ENCODE data around the gene SLC25A13.

SLC25A13 gene

DNA sequence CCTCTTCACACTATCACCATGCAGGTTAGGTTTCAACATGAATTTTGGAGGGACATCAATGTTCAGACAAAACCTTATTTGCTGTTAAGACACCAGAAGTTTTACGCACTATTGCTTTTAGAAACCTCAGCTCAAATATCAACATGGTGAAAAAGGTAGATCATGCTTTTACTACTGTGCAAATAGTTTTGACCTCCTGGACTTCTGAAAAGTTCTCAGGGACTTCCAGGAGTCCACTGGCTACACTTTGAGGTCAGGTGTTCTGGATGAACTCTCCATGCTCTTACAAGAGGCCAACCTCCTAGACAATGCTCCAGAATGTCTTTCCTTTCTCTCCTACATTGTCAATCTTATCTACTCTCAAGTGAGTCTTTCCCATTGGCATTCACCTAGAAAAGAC, 55.9 kb downstream of the SLC25A13 start:
- DNase-seq (ENCODE audit: low read depth, low spot score), result no peak
- H3K4me3 ChIP-seq (ENCODE audit: low read length), result no peak overlapping the region

DNA sequence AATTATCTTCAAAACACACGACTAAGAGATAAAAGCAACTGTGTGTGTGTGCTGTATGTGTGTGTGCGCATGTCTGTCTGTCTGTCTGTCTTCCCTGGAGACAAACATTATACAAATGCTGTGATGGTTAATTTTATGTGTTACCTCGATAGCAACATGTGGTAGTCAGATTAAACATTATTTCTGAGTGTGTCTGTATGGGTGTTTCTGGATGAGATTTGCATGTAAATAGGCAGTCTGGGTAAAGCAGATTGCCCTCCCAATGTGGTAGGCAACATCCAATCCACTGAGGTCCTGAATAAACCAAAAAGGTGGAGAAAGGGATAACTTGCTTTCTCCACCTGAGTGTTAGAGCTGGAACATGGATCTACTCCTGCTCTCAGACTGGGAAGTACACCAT, 67.9 kb downstream of the SLC25A13 start:
- DNase-seq (ENCODE audit: low read depth, low spot score), result no peak
- no peak overlapping the region for H3K4me3 ChIP-seq (ENCODE audit: low read length)

DNA sequence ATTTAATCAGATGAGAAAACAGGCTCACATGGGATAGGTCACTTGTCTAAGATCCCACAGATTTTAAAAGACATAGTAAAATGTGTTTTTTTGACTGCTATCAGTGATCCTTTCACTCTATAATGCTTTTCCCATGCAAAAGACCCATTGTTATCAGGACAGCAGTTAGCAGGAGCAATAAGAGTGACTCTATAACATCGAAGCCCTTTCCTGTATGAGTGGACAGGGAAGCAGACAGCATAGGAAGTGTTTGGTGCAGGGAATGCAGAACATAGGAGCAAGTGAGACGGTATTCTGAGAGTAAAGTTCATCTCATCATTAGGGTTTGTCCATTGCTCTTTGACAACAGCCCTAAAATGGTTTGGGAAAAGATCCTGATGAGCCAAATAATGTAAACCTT, 68.5 kb downstream of the SLC25A13 start:
- no peak for DNase-seq (ENCODE audit: low read depth, low spot score)
- no peak overlapping the region for H3K4me3 ChIP-seq (ENCODE audit: low read length)

DNA sequence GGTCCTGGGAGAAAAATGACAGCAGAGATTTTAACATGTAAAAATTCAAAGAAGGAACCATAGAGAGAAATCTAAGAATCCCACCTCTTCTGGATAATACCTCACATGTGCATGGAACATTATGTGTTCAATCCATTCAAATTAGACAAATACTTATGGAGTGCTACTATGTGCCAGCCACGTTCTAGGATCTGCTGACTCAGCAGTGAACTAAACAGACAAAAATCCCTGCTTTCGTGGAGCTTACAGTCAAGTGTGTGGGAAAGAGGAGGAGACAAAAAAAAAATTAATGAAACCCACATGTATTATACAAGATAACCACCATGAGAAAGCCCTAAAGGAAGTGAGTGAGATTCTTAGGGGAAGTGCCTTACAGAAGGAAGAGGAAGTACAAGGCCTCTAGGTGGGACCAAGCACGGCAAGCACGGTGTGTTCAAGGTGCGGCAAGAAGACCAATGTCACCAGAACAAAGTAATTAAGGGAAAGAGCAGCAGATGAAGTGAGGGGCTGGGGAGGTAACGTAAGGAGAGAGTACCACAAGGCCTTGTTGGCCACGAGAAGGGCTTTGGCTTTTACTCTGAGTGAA, 71.0 kb downstream of the SLC25A13 start:
- no peak for DNase-seq (ENCODE audit: low read depth, low spot score)

DNA sequence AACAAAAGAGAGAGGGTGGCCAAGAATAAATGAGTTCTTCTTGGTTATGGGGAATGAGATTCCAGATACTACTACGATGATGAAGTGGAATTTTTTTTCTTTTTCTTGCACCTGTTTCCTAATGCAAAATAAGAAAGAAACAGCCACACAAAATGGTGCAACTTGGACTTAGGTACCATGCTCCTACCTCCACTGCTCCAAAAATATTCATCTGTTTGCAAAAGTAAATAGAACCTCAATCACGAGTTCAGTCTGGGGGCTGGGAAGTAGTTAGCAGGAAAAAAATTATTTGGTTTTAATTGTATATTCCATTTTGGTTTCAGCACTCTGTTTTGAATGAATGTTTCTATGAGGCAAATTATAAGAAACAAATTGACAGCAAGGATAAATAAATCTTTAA, 73.5 kb downstream of the SLC25A13 start:
- no peak for DNase-seq (ENCODE audit: low read depth, low spot score)
- H3K4me3 ChIP-seq (ENCODE audit: low read length), result no peak overlapping the region

More for the DNA sequence above, 71.0 kb downstream of the SLC25A13 start:
- H3K4me3 ChIP-seq (ENCODE audit: low read length), result no peak overlapping the region

DNA sequence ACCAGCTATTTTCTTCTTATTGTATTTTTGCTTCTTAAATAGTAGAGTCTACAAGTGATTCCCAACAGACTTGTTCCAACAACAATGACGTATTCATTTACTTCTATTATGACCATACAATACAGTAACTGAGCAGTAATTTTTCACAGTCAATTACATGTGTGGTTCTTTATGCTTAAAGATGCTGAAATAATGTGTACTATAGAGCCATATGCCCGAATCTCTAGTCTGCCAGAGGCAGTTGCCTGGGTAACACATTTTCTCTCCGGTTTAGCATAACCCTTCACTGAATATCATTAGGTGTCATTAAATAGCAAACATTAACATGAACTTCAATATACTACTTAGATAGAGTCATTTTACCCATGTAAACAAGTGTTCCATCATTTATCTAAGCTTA, 75.0 kb downstream of the SLC25A13 start:
- no peak overlapping the region for H3K4me3 ChIP-seq (ENCODE audit: low read length)
- no peak for DNase-seq (ENCODE audit: low read depth, low spot score)

DNA sequence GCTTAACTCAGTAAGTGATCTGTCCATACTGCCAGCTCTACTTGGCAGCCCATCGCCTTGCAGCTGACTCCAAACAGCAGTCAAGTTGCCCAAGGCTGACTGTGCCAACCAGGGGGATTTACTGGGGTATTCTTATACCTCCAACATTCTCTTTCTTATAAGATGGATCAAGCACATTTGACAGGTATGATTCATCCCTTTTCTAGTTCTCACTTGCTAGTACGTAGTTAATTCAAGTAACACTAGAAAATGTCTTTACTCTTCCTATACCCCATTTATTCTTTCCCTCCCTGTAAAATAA, 77.0 kb downstream of the SLC25A13 start:
- H3K4me3 ChIP-seq (ENCODE audit: low read length), result no peak overlapping the region

DNA sequence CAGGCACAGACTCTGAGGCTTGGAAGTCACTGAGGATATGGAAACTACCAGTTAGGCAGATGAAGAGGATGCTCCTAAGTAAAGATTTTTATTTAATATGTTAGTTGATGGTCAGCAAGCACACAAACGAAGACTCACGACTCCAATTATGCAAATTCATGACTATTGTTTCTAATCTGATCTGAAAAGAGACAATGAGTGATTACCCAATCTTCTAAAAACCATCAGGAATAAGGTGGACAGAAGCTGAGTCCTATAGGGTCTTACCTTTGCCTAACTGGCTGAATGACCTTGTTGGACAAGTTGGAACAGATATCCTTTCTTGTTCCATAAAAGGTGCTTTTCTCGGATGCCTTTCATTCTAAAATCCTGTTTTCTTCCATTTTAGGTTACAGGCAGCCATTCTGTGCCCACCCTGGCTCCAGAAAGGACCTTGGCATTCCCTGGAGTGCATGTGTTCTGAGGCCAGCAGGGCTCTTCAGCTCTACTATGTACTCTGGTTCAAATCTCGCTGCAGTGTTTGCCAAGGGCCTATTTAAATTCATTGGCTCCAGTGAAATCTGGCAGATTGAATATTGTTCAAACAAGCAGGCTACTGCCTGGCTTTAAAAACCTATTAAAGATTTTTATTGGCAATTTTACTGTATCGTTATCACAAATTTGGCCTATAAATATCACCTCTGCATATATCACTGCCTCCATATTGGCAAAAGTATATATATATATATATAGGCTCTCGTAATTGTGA, 77.5 kb downstream of the SLC25A13 start:
- H3K4me3 ChIP-seq (ENCODE audit: low read length), result no peak overlapping the region
- DNase-seq (ENCODE audit: low read depth, low spot score), result no peak

More for the DNA sequence above, 77.0 kb downstream of the SLC25A13 start:
- no peak for DNase-seq (ENCODE audit: low read depth, low spot score)

DNA sequence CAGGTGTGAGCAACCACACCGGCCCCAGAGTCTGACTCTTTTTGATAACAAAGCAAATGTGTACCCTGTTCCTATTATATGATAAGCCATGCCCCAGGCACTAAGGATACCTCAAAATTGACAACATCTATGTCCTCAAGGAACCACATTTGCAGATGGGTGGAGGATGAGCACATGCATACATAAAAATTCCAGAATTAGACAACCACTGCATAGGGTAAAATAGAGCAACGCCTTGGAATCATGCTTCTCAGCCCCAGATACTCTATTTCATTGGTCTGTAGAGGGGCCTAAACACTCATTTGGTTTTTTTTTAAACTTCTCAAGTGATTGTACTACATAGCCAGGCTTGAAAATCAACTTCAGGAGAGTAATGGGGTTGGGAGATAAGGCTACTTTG, 78.7 kb downstream of the SLC25A13 start:
- DNase-seq (ENCODE audit: low read depth, low spot score), result no peak
- H3K4me3 ChIP-seq (ENCODE audit: low read length), result no peak overlapping the region

DNA sequence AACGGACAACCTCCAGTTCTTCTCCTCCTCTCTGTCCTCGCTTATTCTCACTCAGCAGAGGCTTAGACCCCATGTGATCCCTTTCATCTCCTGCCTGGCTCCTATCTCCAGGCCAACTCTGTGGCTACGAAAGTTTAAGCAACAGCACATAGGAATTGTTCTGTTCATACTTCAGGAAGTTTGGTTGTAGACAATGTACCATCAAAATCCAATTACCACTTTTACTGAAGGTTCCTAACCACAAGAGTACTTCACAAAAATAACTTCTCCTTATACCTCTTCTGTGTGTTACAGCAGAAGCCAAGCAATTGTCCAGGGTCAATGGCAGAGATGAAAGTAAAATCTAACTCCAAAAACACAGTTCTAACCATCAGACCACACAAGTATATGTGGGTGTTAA, 80.0 kb downstream of the SLC25A13 start:
- no peak for DNase-seq (ENCODE audit: low read depth, low spot score)
- H3K4me3 ChIP-seq (ENCODE audit: low read length), result no peak overlapping the region

DNA sequence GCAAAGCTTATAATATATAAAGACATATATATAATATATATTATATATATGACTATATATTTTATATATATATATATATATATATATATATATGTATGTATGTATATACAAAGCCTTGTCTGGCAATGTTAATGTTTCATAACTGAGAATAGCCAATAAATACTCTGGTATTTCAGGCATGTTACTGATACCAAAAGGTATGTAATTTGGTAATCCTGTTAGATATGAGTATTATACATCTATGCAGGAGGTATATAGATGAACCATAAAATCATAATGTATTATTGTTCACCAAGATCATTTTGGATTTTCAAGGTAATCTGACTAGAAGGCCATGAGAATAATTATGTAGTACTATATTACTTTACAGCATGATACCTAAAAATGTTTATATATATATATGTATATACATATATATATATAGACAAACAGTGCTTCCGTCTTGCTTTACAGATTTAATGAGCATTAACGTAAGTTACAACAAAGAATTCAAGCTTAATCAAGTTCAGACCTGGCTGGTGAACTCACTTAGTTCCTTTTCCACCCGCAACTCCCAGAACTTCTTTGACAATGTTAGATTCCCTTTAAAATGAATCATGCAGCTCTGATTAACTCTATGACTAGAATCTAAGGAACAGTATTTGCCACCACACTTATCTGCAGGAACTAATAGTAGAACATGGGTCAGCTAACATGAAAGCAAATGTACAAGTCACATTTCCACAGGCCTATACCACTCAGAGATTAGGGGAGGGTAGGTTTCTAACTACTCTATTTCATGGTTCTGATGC, 82.7 kb downstream of the SLC25A13 start:
- no peak for DNase-seq (ENCODE audit: low read depth, low spot score)
- H3K4me3 ChIP-seq (ENCODE audit: low read length), result no peak overlapping the region

DNA sequence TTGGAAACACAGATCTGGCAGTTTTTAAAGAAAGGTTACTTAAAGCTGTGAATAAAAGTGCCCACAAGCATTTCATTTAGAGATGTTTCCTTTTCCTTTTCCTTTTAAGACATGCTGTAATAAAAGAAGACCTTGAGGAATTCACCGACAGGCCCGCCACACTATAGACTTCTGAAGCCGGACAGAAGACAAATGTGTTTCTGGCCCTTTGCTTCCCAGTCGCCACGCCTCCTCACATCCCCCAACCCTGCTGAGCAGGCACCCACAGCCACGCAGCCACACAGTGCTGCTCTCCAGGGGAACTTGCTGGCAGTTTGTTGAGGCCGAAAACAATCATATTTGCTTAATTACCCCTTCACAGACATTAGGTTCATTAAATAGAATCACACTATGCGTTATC, 83.4 kb downstream of the SLC25A13 start:
- H3K4me3 ChIP-seq (ENCODE audit: low read length), result no peak overlapping the region
- DNase-seq (ENCODE audit: low read depth, low spot score), result no peak

DNA sequence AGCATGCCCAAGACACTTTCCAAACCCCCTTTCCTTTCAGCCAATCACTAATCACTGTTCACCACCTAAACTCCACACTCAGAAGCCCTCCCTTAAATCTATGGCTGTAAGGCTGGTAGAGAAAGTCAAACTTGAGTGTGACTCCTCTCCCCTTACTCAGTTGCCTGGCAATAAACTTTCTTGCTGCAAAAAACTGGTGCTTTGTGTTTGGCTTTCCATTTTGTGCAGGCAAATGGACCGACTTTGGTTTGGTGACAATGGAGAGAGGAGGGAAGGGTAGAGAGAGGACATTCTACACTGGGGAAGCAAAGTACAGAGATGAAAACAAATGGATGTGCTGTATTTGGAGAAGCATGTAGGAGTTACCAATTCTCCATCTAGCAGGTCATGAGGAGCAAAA, 84.9 kb downstream of the SLC25A13 start:
- DNase-seq (ENCODE audit: low read depth, low spot score), result no peak

DNA sequence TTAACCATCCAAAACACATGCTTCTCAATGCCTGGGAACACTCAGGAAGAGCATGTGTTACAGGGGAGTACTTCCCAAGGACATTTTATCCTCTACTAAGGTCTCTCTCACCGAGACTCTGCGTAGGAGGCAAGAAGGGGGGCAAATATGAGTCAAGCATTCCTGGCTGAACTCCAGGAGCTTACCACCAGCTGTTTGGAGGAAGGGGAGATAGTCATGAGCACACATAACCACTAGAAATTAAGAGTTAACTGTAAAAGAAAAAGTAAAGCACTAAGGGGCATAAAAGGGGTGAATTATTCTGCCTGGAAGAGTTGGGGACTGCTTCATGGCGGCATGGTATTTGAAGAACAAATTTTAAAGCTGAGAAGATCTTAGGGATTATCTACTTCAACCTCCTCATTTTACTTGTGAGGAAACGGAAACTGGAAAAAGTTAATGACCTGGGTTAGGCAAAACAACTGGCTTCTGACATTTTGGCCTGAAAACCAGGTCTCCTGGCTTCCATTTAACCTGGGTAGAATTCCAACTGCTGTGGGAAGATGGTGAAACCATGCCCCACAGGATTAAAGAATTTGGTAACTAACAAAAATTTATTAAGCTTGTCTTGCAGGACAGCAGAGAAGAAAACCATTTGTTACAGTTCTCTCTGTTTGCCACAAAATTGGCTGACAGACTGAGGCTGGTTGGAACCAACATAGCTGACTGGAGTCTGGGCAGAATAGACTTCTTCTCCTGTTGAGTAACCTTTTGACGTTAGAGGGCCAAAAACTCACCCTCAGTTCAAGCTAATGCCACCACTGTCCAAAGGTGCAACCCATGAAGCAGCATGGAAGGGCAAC, 85.5 kb downstream of the SLC25A13 start:
- H3K4me3 ChIP-seq (ENCODE audit: low read length), result no peak overlapping the region
- no peak for DNase-seq (ENCODE audit: low read depth, low spot score)

More for the DNA sequence above, 84.9 kb downstream of the SLC25A13 start:
- H3K4me3 ChIP-seq (ENCODE audit: low read length), result no peak overlapping the region

DNA sequence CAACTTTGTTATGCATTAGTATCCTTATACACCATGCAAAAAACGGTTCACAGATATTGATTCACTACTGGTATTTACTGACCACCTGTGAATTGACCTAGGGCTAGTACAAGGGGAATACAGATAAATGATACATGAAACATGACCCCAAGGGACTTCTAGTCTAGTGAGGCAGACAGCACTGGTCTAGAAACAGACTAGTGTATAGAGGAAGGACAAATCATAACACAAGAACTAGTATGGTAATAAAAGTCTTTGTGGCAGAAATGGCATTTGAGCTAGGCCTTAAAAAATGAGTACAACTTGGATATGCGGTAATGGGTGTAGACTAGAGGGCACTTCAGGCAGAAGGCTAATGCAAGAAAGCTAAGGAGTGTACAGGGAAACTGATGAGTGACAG, 86.6 kb downstream of the SLC25A13 start:
- no peak for DNase-seq (ENCODE audit: low read depth, low spot score)
- no peak overlapping the region for H3K4me3 ChIP-seq (ENCODE audit: low read length)

DNA sequence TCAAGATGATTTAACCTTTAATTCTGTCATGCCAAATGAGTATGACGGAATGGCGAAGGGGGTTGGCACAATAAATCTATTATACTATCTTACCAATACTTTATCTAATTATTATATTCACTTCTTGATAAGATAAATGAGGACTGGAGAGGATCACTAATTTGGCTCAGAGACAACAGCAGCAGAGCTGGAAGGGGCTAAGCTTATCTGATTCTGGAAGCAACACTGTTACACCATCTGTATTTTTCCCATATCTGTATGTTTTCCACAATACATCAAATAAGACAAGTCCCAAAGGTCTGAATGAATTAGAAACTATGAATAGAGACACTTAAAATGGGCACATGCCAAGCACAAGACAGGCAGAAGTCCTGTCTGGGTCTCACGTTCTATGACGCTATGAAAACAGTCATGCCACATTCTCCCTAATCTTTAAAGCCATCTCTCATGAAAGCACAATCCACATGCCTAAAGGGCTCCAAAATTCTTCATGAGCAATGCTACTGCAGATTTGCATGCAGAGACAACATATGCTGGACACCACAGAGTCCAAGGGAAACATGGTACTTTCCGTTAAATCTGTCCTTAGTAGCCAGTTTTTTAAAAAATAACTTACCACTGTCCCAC, 88.3 kb downstream of the SLC25A13 start:
- H3K4me3 ChIP-seq (ENCODE audit: low read length), result no peak overlapping the region
- DNase-seq (ENCODE audit: low read depth, low spot score), result no peak

DNA sequence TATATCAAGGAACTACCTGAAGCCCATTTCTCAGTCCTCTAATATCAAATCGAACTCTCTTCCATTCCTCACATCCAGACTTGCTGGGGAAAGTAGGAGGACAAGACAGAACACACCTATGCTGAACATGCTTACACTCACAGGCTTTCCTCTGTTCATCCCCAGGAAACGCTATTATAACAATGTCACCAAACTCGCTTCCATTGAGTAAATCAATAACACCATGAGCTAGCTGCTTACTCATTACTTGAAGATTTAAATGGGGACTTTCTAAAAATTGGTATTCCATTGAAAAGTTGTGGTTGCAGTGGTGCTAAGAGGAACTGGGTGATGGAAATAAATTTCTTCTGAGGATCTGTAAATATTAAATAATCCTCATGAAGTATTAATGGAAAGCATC, 88.8 kb downstream of the SLC25A13 start:
- no peak overlapping the region for H3K4me3 ChIP-seq (ENCODE audit: low read length)
- DNase-seq (ENCODE audit: low read depth, low spot score), result no peak

DNA sequence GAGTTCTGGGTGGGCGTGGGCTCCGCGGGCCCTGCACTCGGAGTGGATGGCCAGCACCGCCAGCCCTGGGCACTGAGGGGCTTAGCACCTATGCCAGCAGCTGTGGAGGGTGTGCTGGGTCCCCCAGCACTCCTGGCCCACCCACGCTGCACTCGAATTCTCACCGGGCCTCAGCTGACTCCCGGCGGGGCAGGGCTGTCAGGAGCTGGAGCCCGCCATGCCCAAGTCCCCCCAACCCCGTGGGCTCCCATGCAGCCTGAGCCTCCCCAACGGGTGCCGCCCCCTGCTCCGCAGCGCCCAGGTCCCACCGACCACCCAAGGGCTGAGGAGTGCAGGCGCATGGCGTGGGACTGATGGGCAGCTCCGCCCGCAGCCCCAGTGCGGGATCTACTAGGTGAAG, 93.1 kb downstream of the SLC25A13 start:
- no peak overlapping the region for H3K4me3 ChIP-seq (ENCODE audit: low read length)
- no peak for DNase-seq (ENCODE audit: low read depth, low spot score)

DNA sequence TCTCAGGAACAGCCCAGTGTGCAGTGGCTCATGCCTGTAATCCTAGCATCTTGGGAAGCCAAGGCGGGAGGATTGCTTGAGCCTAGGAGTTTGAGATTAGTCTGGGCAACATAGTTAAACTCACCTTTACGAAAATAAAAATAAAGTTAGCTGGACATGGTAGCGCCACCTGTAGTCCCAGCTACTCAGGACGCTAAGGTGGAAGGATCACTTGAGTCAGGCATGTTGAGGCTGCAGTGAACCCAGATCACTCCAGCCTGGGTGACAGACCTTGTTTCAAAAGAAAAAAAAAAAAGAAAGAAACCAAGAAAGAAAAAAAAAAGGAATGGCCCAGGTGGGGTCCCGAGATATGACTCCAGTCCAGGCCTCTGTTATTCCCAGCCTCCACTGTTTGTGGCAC, 96.6 kb downstream of the SLC25A13 start:
- H3K4me3 ChIP-seq (ENCODE audit: low read length), result no peak overlapping the region
- DNase-seq (ENCODE audit: low read depth, low spot score), result no peak

Measured in Jurkat, Clone E6-1 (cell line).